ENCODE data around the gene CNTN5.
"Not testable (repeated sequence)": the region's sequence is repeated elsewhere in the genome, so short reads cannot be mapped to it uniquely, and the experiment has no call there.

The CNTN5 gene

GRCh38 chr11:100269516-100269915 is 1248.8 kb downstream of the CNTN5 start:
- Mint-ChIP-seq H3K36me3 (ENCODE audit: low read depth) (no peaks in the 10 kb centered on the region), H3K4me3 (no peak overlapping the region), H3K27me3 (ENCODE audit: low read depth) (no peaks in the 10 kb centered on the region), H3K9me3 (no peaks in the 10 kb centered on the region), H3K27ac (no peak overlapping the region), H3K4me1 (no peaks in the 10 kb centered on the region)
- TF ChIP-seq, protein P1, sequence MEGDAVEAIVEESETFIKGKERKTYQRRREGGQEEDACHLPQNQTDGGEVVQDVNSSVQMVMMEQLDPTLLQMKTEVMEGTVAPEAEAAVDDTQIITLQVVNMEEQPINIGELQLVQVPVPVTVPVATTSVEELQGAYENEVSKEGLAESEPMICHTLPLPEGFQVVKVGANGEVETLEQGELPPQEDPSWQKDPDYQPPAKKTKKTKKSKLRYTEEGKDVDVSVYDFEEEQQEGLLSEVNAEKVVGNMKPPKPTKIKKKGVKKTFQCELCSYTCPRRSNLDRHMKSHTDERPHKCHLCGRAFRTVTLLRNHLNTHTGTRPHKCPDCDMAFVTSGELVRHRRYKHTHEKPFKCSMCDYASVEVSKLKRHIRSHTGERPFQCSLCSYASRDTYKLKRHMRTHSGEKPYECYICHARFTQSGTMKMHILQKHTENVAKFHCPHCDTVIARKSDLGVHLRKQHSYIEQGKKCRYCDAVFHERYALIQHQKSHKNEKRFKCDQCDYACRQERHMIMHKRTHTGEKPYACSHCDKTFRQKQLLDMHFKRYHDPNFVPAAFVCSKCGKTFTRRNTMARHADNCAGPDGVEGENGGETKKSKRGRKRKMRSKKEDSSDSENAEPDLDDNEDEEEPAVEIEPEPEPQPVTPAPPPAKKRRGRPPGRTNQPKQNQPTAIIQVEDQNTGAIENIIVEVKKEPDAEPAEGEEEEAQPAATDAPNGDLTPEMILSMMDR (IDR thresholded peaks at IDR 0.05; ENCODE audit: unreplicated experiment in 3 of 3), result no peak

DNA sequence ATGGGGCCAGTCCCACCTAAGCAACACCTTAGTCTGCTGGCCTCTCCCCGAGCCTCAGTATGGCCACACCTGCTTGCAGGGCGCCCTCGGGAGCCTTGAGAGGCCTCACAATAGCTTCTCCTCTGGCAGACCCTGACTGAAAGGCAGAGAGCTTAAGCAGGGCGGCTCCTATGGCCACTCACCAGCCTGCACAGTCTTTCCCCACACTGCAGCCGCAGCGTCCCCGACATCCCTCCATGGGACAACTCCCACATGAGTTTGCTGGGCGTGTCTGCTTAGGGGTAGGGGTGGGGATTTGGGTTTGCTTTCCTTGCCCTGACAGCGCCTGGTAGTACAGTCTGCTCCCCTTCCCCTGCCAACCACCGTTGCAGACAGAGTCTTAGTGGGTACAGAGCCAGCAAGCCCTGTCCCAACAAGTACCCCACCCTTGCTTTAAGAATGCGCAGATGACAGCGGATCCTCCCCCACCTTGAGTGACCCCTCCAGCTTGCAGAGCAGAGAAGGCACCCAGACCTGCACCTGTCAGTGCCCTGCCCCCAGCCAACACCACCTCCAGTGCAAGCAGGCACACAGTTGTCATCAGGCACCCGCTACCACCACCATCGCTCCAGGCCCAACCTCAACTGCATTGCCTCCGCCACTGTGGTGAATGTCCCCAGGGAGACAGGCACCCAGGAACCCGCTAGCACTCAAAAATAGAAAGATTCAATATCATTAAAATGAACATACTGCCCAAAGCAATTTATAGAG is 1252.5 kb downstream of the CNTN5 start:
- Mint-ChIP-seq H3K4me1 (no peaks in the 10 kb centered on the region), H3K9me3 (no peaks in the 10 kb centered on the region), H3K27me3 (ENCODE audit: low read depth) (no peaks in the 10 kb centered on the region), H3K36me3 (ENCODE audit: low read depth) (no peaks in the 10 kb centered on the region), H3K4me3 (no peak overlapping the region), H3K27ac (no peak overlapping the region)
- TF ChIP-seq, protein P1 (IDR thresholded peaks at IDR 0.05; ENCODE audit: unreplicated experiment in 3 of 3), result no peak

GRCh38 chr11:100274466-100274865 is 1253.7 kb downstream of the CNTN5 start:
- not testable (repeated sequence) for H3K4me1 Mint-ChIP-seq; H3K9me3 Mint-ChIP-seq; H3K27me3 Mint-ChIP-seq (ENCODE audit: low read depth); H3K4me3 Mint-ChIP-seq; H3K36me3 Mint-ChIP-seq (ENCODE audit: low read depth); H3K27ac Mint-ChIP-seq

DNA sequence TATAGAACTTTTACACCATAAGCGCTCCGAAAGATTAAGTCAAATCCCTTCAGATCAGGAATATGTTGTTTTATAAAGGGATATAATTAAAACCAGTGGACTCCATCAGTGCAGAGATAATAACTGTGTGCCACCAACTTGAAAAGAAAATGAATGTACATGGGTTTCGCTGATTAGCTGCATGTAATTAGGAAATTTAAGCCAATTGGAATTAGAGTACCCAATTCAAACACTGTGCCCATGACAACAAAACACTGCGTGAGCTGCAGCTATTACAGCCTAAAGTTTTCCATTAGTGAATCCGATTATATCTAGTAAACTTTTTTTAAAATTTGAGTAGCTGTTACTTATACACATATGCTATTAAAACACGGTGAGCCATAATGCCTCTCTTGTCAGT is 1274.0 kb downstream of the CNTN5 start:
- TF ChIP-seq, protein P1 (IDR thresholded peaks at IDR 0.05; ENCODE audit: unreplicated experiment in 3 of 3), result no peak
- Mint-ChIP-seq H3K27ac (no peak overlapping the region), H3K4me3 (no peak overlapping the region), H3K9me3 (peaks cover 4% of the 10 kb centered on the region), H3K27me3 (ENCODE audit: low read depth) (no peaks in the 10 kb centered on the region), H3K36me3 (ENCODE audit: low read depth) (no peaks in the 10 kb centered on the region), H3K4me1 (no peaks in the 10 kb centered on the region)

DNA sequence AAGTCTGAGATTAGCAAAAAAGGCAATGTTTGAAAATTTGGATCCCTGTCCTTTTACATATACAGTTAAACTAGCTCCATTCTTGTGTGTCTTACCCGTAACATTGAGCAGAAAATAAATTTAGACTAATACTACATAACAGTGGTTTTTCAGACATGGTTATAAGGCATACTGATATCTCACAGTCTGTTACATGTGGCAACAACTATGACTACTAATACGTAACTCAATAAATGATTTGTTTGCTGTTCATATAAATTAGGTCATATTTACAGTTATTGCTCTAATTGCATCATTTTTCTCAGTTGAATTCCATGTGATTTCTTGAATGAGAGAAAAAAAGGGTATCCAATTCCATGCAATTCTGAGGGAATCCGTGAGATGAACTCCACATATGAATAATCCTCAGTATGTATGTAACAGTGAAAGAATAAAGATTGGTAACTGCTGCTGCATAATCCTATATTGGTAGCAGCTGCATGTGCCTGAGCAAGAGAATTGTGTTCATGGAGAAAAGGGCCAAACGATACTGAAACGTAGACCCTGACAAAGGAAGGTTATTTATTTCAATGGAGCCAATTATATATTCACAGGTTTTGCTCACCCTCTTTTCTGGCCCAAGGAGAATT is 1275.4 kb downstream of the CNTN5 start:
- H3K4me1 Mint-ChIP-seq, result no peaks in the 10 kb centered on the region
- H3K36me3 Mint-ChIP-seq (ENCODE audit: low read depth), result no peaks in the 10 kb centered on the region
- H3K9me3 Mint-ChIP-seq, result peaks cover 4% of the 10 kb centered on the region
- H3K27ac Mint-ChIP-seq, result no peak overlapping the region
- TF ChIP-seq, protein P1 (IDR thresholded peaks at IDR 0.05; ENCODE audit: unreplicated experiment in 3 of 3), result no peak
- H3K4me3 Mint-ChIP-seq, result no peak overlapping the region
- no peaks in the 10 kb centered on the region for H3K27me3 Mint-ChIP-seq (ENCODE audit: low read depth)

DNA sequence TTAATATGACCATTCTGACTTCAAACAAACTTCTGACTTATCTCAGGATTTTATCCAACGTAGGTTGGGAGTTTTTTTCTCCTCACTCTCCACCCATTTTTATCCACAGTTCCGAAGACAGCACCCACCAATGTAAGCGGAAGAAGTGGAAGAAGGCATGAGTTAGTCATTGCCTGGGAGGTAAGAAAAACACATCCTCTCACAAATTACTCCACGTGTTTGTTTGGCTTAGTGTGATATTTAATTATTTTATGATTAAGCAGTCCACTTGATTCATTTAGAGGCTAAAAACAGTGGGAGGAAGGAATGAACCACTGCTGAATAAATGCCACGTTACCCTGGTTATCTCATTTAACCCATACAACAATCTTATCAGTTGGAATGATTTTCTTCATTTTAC is 1276.8 kb downstream of the CNTN5 start:
- Mint-ChIP-seq H3K4me3 (no peak overlapping the region), H3K27ac (no peak overlapping the region), H3K27me3 (ENCODE audit: low read depth) (no peaks in the 10 kb centered on the region), H3K36me3 (ENCODE audit: low read depth) (no peaks in the 10 kb centered on the region), H3K4me1 (no peaks in the 10 kb centered on the region), H3K9me3 (no peaks in the 10 kb centered on the region)
- TF ChIP-seq, protein P1 (IDR thresholded peaks at IDR 0.05; ENCODE audit: unreplicated experiment in 3 of 3), result no peak
